GM12878 (cell line): ENCODE data around the gene SYNGR2. TPM values are rescaled to one million over a fixed set of nuclear protein-coding genes. Genes with fewer than 3 reads are reported as not detected.
A peak's percentile ranks its signal among the peaks of the same experiment; 100 is the strongest.

Experiments
- BCL3 ChIP-seq: IDR thresholded peaks from 2 replicates; pipeline ENCODE4 v1.6.1; 2011; ENCODE audit warnings: borderline replicate concordance, low read depth, mild to moderate bottlenecking, moderate library complexity, low read length; ENCODE audit not compliant: insufficient read depth, poor library complexity, severe bottlenecking
- HDGF ChIP-seq: fragments of 450-650 bp; IDR thresholded peaks from 2 replicates; pipeline ENCODE4 v1.6.1; 2016; ENCODE audit warnings: antibody characterized with exemption
- IKZF1 ChIP-seq: fragments of 450-650 bp; conservative IDR thresholded peaks from 2 replicates; pipeline ENCODE4 v1.6.1; 2017; ENCODE audit warnings: antibody characterized with exemption, mild to moderate bottlenecking
- MLLT1 ChIP-seq: fragments of 450-650 bp; IDR thresholded peaks from 2 replicates; pipeline ENCODE4 v1.6.1; 2016; ENCODE audit warnings: mild to moderate bottlenecking
- MTA2 ChIP-seq: fragments of 450-650 bp; IDR thresholded peaks from 2 replicates; pipeline ENCODE4 v1.6.1; 2016; ENCODE audit warnings: low read depth, mild to moderate bottlenecking, moderate library complexity
- NFYB ChIP-seq: IDR thresholded peaks from 2 replicates; pipeline ENCODE4 v1.6.1; 2011; ENCODE audit warnings: low read depth, mild to moderate bottlenecking, low read length, improper control_type of control experiment, moderate library complexity; ENCODE audit not compliant: insufficient read depth
- NR2C1 ChIP-seq: fragments of 450-650 bp; IDR thresholded peaks from 2 replicates; pipeline ENCODE4 v1.6.1; 2017; ENCODE audit warnings: antibody characterized with exemption, mild to moderate bottlenecking, moderate library complexity
- NR2F1 ChIP-seq: fragments of 450-650 bp; conservative IDR thresholded peaks from 2 replicates; pipeline ENCODE4 v1.6.1; 2017; ENCODE audit warnings: mild to moderate bottlenecking
- POU2F2 ChIP-seq: IDR thresholded peaks from 3 replicates; pipeline ENCODE4 v1.6.1; 2011; ENCODE audit warnings: low read depth, mild to moderate bottlenecking, low read length, borderline replicate concordance
- RELA ChIP-seq: fragments of 450-650 bp; IDR thresholded peaks from 2 replicates; pipeline ENCODE4 v1.8.0; 2014; ENCODE audit warnings: borderline replicate concordance; ENCODE audit not compliant: partially characterized antibody
- RELB ChIP-seq: fragments of 450-650 bp; IDR thresholded peaks from 2 replicates; pipeline ENCODE4 v1.6.1; 2017; ENCODE audit warnings: low read depth, mild to moderate bottlenecking, moderate library complexity
- RFX5 ChIP-seq: IDR thresholded peaks from 2 replicates; pipeline ENCODE4 v1.6.1; 2011; ENCODE audit warnings: low read depth, low read length, improper control_type of control experiment
- SMAD5 ChIP-seq: IDR thresholded peaks from 2 replicates; pipeline ENCODE4 v1.6.1; 2016; ENCODE audit warnings: antibody characterized with exemption, low read depth
- SPI1 ChIP-seq: IDR thresholded peaks from 2 replicates; pipeline ENCODE4 v1.6.1; 2011; ENCODE audit warnings: low read depth, mild to moderate bottlenecking, low read length, moderate library complexity, borderline replicate concordance; ENCODE audit not compliant: insufficient read depth
- TAF1 ChIP-seq: IDR thresholded peaks from 2 replicates; pipeline ENCODE4 v1.6.1; 2011; ENCODE audit warnings: mild to moderate bottlenecking, low read depth, low read length, borderline replicate concordance
- TBL1XR1 ChIP-seq: IDR thresholded peaks from 2 replicates; pipeline ENCODE4 v1.6.1; 2012; ENCODE audit warnings: low read depth, low read length, improper control_type of control experiment
- TCF7 ChIP-seq: IDR thresholded peaks from 2 replicates; pipeline ENCODE4 v1.6.1; 2014; ENCODE audit warnings: antibody characterized with exemption, borderline replicate concordance
- YY1 ChIP-seq: IDR thresholded peaks from 2 replicates; pipeline ENCODE4 v1.6.1; 2011; ENCODE audit warnings: low read depth, mild to moderate bottlenecking, low read length
- ZNF274 ChIP-seq: IDR thresholded peaks from one replicate; pipeline ENCODE4 v1.8.0; 2011; ENCODE audit not compliant: insufficient read length, insufficient read depth
- polyA plus RNA-seq, 11 experiments: library from polyadenylated mRNA; depleted of rRNA in 4 of 11; unstranded in 6 of 11; stranded (reverse) in 5 of 11; fragments of >200 nt; fragmentation: Nextera tagmentation in 4 of 11; fragmentation: Illumina TruSeq in 1 of 11; extraction: Ambion mirVana in 4 of 11; extraction: Trizol in 1 of 11; gene quantifications; 1 replicate in 1 of 11; 2 replicates in 10 of 11; pipeline versions ENCODE4 v1.2.1 to v1.2.3, GENCODE V29; 2011 to 2016; ENCODE audit warnings: inconsistent platforms in 2 of 11, missing spikeins in 2 of 11, low read depth in 1 of 11
- total RNA-seq, 4 experiments: library from RNA; depleted of rRNA in 3 of 4; stranded (reverse); fragments of >200 nt in 3 of 4; fragmentation: Illumina TruSeq in 1 of 4; extraction: Trizol in 1 of 4; gene quantifications; 2 replicates each; pipeline versions ENCODE4 v1.2.1 to v1.2.3, GENCODE V29; 2013 to 2021
- TF ChIP-seq, protein P1 (sequence below): fragments of 450-650 bp; IDR thresholded peaks from 2 replicates; pipeline ENCODE4 v1.6.1; 2017; ENCODE audit warnings: mild to moderate bottlenecking, moderate library complexity
- TF ChIP-seq, protein P2 (sequence below): IDR thresholded peaks from 2 replicates; pipeline ENCODE4 v1.6.1; 2011; ENCODE audit warnings: low read depth, low read length, improper control_type of control experiment, borderline replicate concordance

SYNGR2 gene
- total and polyA plus RNA-seq, 10 of the 15 experiments (the other 5 are each of a cell fraction or from before 2014, with no cell fraction given), result 4.4 to 529 (median 261) TPM

DNA sequence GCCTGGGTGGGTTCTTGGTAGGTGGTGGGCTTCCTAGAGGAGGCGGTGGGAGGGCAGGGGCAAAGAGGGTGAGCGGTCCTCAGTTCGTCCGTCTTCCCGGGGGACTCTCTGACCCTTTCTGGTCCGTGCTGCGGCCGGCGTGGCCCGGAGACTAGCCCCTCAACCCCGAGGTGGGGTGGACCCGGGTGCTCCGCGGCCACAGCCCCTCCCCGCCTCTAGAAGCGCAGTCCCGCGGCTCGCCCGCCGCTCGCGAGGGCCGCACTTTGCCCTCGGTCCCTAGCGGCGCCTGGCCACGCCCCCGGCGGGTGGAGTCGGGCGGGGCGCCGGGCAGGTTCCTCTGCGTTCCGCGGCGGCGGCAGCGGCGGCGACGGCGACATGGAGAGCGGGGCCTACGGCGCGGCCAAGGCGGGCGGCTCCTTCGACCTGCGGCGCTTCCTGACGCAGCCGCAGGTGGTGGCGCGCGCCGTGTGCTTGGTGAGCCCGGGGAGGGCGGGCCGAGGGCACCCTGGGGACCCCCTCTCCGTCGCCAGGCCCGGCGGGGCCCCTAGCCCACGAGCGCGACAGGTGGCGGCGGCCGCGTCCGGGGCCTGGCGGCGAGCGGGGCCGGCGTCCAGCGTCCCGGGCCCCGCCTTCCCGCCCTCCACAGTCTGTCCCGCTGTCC is at the start of gene SYNGR2 (continued):
- TF ChIP-seq MLLT1, result no peak; the same call in 1 of the 2 replicates
- TF ChIP-seq IKZF1, result peak; percentile 79
- TF ChIP-seq MTA2, result 0 out of 2 replicates have a peak, but pooled peaks have one; percentile 40
- no peak for TF ChIP-seq TCF7
- no peak for TF ChIP-seq SMAD5
- TF ChIP-seq RFX5, result no peak
- no peak for TF ChIP-seq TBL1XR1
- TF ChIP-seq BCL3, result peak; percentile 24
- TF ChIP-seq NFYB, result no peak
- TF ChIP-seq NR2C1, result peak; percentile 39; the same call in 1 of the 2 replicates
- TF ChIP-seq, protein P1, sequence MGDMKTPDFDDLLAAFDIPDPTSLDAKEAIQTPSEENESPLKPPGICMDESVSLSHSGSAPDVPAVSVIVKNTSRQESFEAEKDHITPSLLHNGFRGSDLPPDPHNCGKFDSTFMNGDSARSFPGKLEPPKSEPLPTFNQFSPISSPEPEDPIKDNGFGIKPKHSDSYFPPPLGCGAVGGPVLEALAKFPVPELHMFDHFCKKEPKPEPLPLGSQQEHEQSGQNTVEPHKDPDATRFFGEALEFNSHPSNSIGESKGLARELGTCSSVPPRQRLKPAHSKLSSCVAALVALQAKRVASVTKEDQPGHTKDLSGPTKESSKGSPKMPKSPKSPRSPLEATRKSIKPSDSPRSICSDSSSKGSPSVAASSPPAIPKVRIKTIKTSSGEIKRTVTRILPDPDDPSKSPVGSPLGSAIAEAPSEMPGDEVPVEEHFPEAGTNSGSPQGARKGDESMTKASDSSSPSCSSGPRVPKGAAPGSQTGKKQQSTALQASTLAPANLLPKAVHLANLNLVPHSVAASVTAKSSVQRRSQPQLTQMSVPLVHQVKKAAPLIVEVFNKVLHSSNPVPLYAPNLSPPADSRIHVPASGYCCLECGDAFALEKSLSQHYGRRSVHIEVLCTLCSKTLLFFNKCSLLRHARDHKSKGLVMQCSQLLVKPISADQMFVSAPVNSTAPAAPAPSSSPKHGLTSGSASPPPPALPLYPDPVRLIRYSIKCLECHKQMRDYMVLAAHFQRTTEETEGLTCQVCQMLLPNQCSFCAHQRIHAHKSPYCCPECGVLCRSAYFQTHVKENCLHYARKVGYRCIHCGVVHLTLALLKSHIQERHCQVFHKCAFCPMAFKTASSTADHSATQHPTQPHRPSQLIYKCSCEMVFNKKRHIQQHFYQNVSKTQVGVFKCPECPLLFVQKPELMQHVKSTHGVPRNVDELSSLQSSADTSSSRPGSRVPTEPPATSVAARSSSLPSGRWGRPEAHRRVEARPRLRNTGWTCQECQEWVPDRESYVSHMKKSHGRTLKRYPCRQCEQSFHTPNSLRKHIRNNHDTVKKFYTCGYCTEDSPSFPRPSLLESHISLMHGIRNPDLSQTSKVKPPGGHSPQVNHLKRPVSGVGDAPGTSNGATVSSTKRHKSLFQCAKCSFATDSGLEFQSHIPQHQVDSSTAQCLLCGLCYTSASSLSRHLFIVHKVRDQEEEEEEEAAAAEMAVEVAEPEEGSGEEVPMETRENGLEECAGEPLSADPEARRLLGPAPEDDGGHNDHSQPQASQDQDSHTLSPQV, result no peak
- peak; percentile 86 for TF ChIP-seq NR2F1
- TF ChIP-seq YY1, result peak; percentile 89
- TF ChIP-seq, protein P2, sequence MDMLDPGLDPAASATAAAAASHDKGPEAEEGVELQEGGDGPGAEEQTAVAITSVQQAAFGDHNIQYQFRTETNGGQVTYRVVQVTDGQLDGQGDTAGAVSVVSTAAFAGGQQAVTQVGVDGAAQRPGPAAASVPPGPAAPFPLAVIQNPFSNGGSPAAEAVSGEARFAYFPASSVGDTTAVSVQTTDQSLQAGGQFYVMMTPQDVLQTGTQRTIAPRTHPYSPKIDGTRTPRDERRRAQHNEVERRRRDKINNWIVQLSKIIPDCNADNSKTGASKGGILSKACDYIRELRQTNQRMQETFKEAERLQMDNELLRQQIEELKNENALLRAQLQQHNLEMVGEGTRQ, result no peak
- no peak for TF ChIP-seq RELB
- TF ChIP-seq ZNF274, result no peak
- TF ChIP-seq HDGF, result no peak
- 0 out of 3 replicates have a peak, but pooled peaks have one; percentile 38 for TF ChIP-seq POU2F2
- peak; percentile 17; the same call in 1 of the 2 replicates for TF ChIP-seq SPI1
- TF ChIP-seq TAF1, result peak; percentile 81; the same call in 1 of the 2 replicates
- TF ChIP-seq RELA, result peak; percentile 59
